ENCODE measurements around the gene ACTN3.
"Not testable (repeated sequence)": the region's sequence is repeated elsewhere in the genome, so short reads cannot be mapped to it uniquely, and the experiment has no call there.

The ACTN3 gene

GRCh38 chr11:66543263-66544107, 3.2 kb upstream of the ACTN3 start:
- in situ Hi-C loops (cut with MboI; ENCODE audit: low sequenced_read_pairs) = no loop called here

GRCh38 chr11:66544952-66545351, 1.8 kb upstream of the ACTN3 start:
- in situ Hi-C loops (cut with MboI; ENCODE audit: low sequenced_read_pairs) = not testable (repeated sequence)

GRCh38 chr11:66545701-66546367, 869 bp upstream of the ACTN3 start, which contains the start of gene ZDHHC24:
TSS of gene ZDHHC24 (minus strand) at chr11:66546048. CDS start at chr11:66546003, 45 bp downstream.
- in situ Hi-C loops (cut with MboI; ENCODE audit: low sequenced_read_pairs) = no loop called here

GRCh38 chr11:66546966-66547661, 411 bp downstream of the ACTN3 start:
- in situ Hi-C loops (cut with MboI; ENCODE audit: low sequenced_read_pairs) = no loop called here

GRCh38 chr11:66547662-66548009, 933 bp downstream of the ACTN3 start:
- in situ Hi-C loops (cut with MboI; ENCODE audit: low sequenced_read_pairs) = no loop called here

GRCh38 chr11:66548041-66548440, 1.3 kb downstream of the ACTN3 start:
- in situ Hi-C loops (cut with MboI; ENCODE audit: low sequenced_read_pairs) = no loop called here

GRCh38 chr11:66548774-66549630, 2.3 kb downstream of the ACTN3 start:
- in situ Hi-C loops (cut with MboI; ENCODE audit: low sequenced_read_pairs) = no loop called here

GRCh38 chr11:66549696-66550095, 3.0 kb downstream of the ACTN3 start:
- in situ Hi-C loops (cut with MboI; ENCODE audit: low sequenced_read_pairs) = no loop called here

- in situ Hi-C loops (cut with MboI; ENCODE audit: low sequenced_read_pairs) = no loop called here
These were observed 4.2 kb downstream of the ACTN3 start for GRCh38 chr11:66550887-66551286.

- in situ Hi-C loops (cut with MboI; ENCODE audit: low sequenced_read_pairs) = no loop called here
These were observed 7.9 kb downstream of the ACTN3 start for GRCh38 chr11:66554602-66555001.

GRCh38 chr11:66555416-66555815, 8.7 kb downstream of the ACTN3 start:
- in situ Hi-C loops (cut with MboI; ENCODE audit: low sequenced_read_pairs) = no loop called here

- in situ Hi-C loops (cut with MboI; ENCODE audit: low sequenced_read_pairs) = no loop called here
These were observed 9.4 kb downstream of the ACTN3 start for GRCh38 chr11:66556086-66556485.

- in situ Hi-C loops (cut with MboI; ENCODE audit: low sequenced_read_pairs) = no loop called here
These were observed 11.1 kb downstream of the ACTN3 start for GRCh38 chr11:66557733-66558326.

GRCh38 chr11:66559142-66559865, 12.6 kb downstream of the ACTN3 start:
- in situ Hi-C loops (cut with MboI; ENCODE audit: low sequenced_read_pairs) = no loop called here

- in situ Hi-C loops (cut with MboI; ENCODE audit: low sequenced_read_pairs) = no loop called here
These were observed 13.4 kb downstream of the ACTN3 start for GRCh38 chr11:66559866-66560676.

- in situ Hi-C loops (cut with MboI; ENCODE audit: low sequenced_read_pairs) = no loop called here
These were observed 14.7 kb downstream of the ACTN3 start for GRCh38 chr11:66561178-66561974.

GRCh38 chr11:66561975-66562248, 15.2 kb downstream of the ACTN3 start:
- in situ Hi-C loops (cut with MboI; ENCODE audit: low sequenced_read_pairs) = no loop called here

- in situ Hi-C loops (cut with MboI; ENCODE audit: low sequenced_read_pairs) = no loop called here
These were observed 15.6 kb downstream of the ACTN3 start for GRCh38 chr11:66562275-66562674.
